Endothelial cell (in vitro differentiated cells): Measurements from ENCODE around the gene LRRC52. TPM values are rescaled to one million over a fixed set of nuclear protein-coding genes. Genes with fewer than 3 reads are reported as not detected.

Experiments used
- DNase-seq: peaks from one replicate; pipeline ENCODE4 v3.0.0; 2021; ENCODE audit warnings: low spot score
- H3K27ac Mint-ChIP-seq: one replicate; pipeline ENCODE4 v1.8.0; 2021; ENCODE audit warnings: mixed read lengths, inconsistent platforms; ENCODE audit not compliant: unreplicated experiment
- H3K27me3 Mint-ChIP-seq: one replicate; pipeline ENCODE4 v1.8.0; 2021; ENCODE audit warnings: mild to moderate bottlenecking, moderate library complexity, mixed read lengths, inconsistent platforms; ENCODE audit not compliant: unreplicated experiment
- H3K36me3 Mint-ChIP-seq: one replicate; pipeline ENCODE4 v1.8.0; 2021; ENCODE audit warnings: mild to moderate bottlenecking, low read depth, mixed read lengths, inconsistent platforms; ENCODE audit not compliant: unreplicated experiment
- H3K4me1 Mint-ChIP-seq: one replicate; pipeline ENCODE4 v1.8.0; 2021; ENCODE audit warnings: mild to moderate bottlenecking, mixed read lengths, inconsistent platforms; ENCODE audit not compliant: unreplicated experiment
- H3K4me3 Mint-ChIP-seq: one replicate; pipeline ENCODE4 v1.8.0; 2021; ENCODE audit warnings: mild to moderate bottlenecking, mixed read lengths, inconsistent platforms; ENCODE audit not compliant: unreplicated experiment
- H3K9me3 Mint-ChIP-seq: one replicate; pipeline ENCODE4 v1.8.0; 2021; ENCODE audit warnings: mixed read lengths, inconsistent platforms; ENCODE audit not compliant: unreplicated experiment
- CTCF ChIP-seq: fragments of 200-600 bp; sonication (generic); IDR thresholded peaks from one replicate; pipeline ENCODE4 v1.5.0; 2021; ENCODE audit warnings: antibody characterized with exemption; ENCODE audit not compliant: unreplicated experiment
- total RNA-seq: library from RNA; stranded (reverse); fragmentation: NEBNext Ultra II Directional; extraction: Animal tissue kit (Norgen Biotek cat#: 25700); gene quantifications from one replicate; pipeline ENCODE4 v1.2.1, GENCODE V29; 2021; ENCODE audit not compliant: unreplicated experiment

Gene LRRC52
- total RNA-seq, 1 donor from 2014 or later: not detected

DNA sequence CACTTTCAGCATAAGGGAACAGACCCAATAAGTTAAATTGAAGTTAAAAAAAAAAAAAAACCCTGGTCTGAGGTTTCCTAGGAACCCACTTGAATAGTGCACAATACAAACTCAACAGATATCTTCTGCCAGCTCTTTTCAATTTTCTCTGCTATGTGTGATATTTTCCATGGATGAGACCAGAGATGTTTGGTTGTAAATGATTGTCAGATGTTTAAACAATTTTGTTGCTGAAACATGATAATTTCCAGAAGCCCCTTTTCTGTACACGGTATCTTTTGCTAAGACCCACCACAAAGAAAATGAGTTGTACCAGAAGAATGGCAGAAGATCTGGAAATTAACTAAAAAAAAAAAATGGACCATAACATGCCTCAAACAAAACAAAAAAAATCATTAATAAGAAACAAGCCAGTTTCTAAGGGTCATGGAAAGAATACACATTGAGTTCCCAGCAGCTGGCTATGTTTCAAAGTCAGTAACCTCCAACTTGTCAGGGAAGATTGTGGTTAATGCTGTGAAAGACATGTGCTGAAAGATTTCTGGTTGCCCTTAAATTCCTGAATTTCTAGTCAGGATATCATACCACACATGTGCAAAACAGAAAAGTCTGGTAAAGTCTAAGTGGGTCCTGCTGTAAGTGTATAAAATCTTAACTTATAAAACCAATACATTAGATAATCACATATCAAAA is 51.6 kb downstream of the LRRC52 start:
- no peak for DNase-seq
- TF ChIP-seq CTCF: no peak
- H3K4me3 Mint-ChIP-seq: no peak overlapping the region
- no peaks in the 10 kb centered on the region for H3K36me3 Mint-ChIP-seq
- peaks cover 14% of the 10 kb centered on the region for H3K4me1 Mint-ChIP-seq
- H3K9me3 Mint-ChIP-seq: no peaks in the 10 kb centered on the region
- no peak overlapping the region for H3K27ac Mint-ChIP-seq
- peaks cover under 1% of the 10 kb centered on the region for H3K27me3 Mint-ChIP-seq

- Mint-ChIP-seq H3K36me3 (no peaks in the 10 kb centered on the region), H3K4me3 (peak overlapping the region; percentile 96), H3K4me1 (peaks cover 14% of the 10 kb centered on the region), H3K27ac (peak overlapping the region; percentile 97), H3K27me3 (no peaks in the 10 kb centered on the region), H3K9me3 (no peaks in the 10 kb centered on the region)
- no peak for TF ChIP-seq CTCF
- DNase-seq: peak; percentile 92
Measured at GRCh38 chr1:165597883-165598675, 54.3 kb downstream of the LRRC52 start.

DNA sequence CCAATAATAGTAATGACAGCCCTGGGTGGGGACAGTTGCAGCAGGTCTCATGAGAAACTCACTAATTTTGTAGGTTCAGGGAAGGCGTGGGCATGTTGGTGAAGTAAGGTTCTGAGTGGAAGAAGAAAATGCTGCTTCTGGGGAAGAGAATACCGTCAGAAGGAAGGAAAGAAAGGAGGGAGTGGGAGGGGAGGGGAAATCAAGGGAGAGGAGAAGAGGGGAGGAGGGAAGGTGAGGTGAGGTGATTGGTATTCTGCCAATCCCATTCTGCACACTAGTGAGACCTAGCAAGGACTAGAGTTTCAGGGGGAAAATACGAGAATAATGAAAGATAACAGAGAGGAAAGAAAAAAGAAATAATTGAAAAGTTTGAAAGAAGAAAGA is 54.9 kb downstream of the LRRC52 start:
- Mint-ChIP-seq H3K4me1 (peaks cover 14% of the 10 kb centered on the region), H3K27me3 (no peaks in the 10 kb centered on the region), H3K9me3 (no peaks in the 10 kb centered on the region), H3K4me3 (peak overlapping the region; percentile 96), H3K36me3 (no peaks in the 10 kb centered on the region), H3K27ac (peak overlapping the region; percentile 97)
- no peak for TF ChIP-seq CTCF
- DNase-seq: no peak

DNA sequence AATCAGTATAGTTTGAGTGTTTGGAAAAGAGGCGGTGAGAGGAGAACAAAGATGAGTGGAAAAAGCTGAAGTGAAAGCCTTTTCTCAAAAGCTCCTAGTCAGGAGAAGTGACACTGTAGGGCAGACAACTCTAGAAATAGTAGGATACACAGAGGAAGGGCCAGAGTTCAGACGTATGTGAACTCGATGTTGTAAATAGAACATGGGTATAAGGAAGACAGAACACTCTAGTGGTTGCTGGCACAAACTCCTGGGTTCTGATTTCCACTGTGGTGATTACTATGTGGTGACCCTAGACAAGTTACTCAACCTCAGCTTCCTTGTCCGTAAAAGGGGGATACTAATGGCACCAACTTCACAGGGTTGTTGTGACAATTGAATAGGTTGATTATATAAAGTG is 57.0 kb downstream of the LRRC52 start:
- Mint-ChIP-seq H3K4me1 (peaks cover 14% of the 10 kb centered on the region), H3K4me3 (no peak overlapping the region), H3K36me3 (no peaks in the 10 kb centered on the region), H3K27me3 (no peaks in the 10 kb centered on the region), H3K9me3 (peaks cover 5% of the 10 kb centered on the region), H3K27ac (no peak overlapping the region)
- DNase-seq: no peak
- TF ChIP-seq CTCF: no peak

DNA sequence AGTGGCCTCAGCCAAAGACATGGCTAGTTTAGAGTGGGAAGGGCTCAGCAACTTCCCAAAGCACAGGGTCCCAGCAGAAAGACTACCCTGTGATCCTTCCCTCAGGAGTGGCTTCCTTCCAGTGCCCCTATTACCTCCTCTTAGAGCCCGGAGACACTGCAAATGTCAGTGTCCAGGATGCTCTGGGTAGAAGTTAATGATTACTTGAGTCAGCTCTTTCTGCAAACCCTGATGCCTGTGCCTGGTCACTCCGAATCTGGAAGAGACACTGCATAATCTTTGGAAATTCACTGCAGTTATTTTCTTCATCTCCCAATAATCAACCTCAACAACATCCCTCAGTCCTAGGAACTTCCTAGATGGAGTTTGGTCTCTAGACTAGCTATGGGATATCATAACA is 60.0 kb downstream of the LRRC52 start:
- DNase-seq: no peak
- H3K27ac Mint-ChIP-seq: no peak overlapping the region
- H3K4me1 Mint-ChIP-seq: peaks cover 1% of the 10 kb centered on the region
- peaks cover 5% of the 10 kb centered on the region for H3K9me3 Mint-ChIP-seq
- H3K36me3 Mint-ChIP-seq: no peaks in the 10 kb centered on the region
- no peaks in the 10 kb centered on the region for H3K27me3 Mint-ChIP-seq
- no peak overlapping the region for H3K4me3 Mint-ChIP-seq
- no peak for TF ChIP-seq CTCF
